Caco-2 (cell line): Measurements from ENCODE around the gene VPS9D1. TPM values are rescaled to one million over a fixed set of nuclear protein-coding genes. Genes with fewer than 3 reads are reported as not detected.

Source experiments
- BruUV-seq: library from RNA; stranded (reverse); fragments of 400-500 nt; replicated peaks from 2 replicates; lab custom pipeline; 2021; lab: Mats Ljungman, UMichigan
- CTCF ChIA-PET: fragments of 300-600 bp; sonication (Branson Sonifier 250); formaldehyde crosslinking; loops from one replicate; lab custom pipeline; 2022; ENCODE audit warnings: antibody characterized with exemption; lab: Charles Lee
- POLR2A ChIA-PET: fragments of 300-600 bp; sonication (Branson Sonifier 250); formaldehyde crosslinking; loops from one replicate; lab custom pipeline; 2022; ENCODE audit warnings: antibody characterized with exemption; lab: Charles Lee
- DNase-seq, 2 experiments: peaks; one replicate each; pipeline versions ENCODE4 v3.0.0 to v3.0.0-alpha.2; 2020 to 2022
- H3K27me3 ChIP-seq: replicated peaks from 2 replicates; pipeline ENCODE4 v1.6.0; 2011; ENCODE audit warnings: low read length; ENCODE audit not compliant: control insufficient read depth, insufficient read depth
- H3K36me3 ChIP-seq: 2 replicates; pipeline ENCODE4 v1.5.1; 2011; ENCODE audit warnings: low read length; ENCODE audit not compliant: control insufficient read depth, insufficient read depth
- H3K4me1 ChIP-seq: fragments of 250-450 bp; sonication (Bioruptor Pico); 2 replicates; pipeline ENCODE4 v1.5.1; 2020; ENCODE audit warnings: mild to moderate bottlenecking
- H3K4me3 ChIP-seq: 2 replicates; pipeline ENCODE4 v1.5.1; 2011; ENCODE audit warnings: low read depth, mild to moderate bottlenecking, control low read depth, low read length
- H3K9me3 ChIP-seq: fragments of 250-450 bp; sonication (Bioruptor Pico); 2 replicates; pipeline ENCODE4 v1.5.1; 2020; ENCODE audit warnings: mild to moderate bottlenecking, moderate library complexity
- H3K27ac Mint-ChIP-seq: one replicate; pipeline ENCODE4 v1.8.0; 2022; ENCODE audit warnings: mixed read lengths; ENCODE audit not compliant: unreplicated experiment
- H3K27me3 Mint-ChIP-seq: one replicate; pipeline ENCODE4 v1.8.0; 2022; ENCODE audit warnings: mixed read lengths; ENCODE audit not compliant: insufficient read depth, unreplicated experiment
- H3K36me3 Mint-ChIP-seq: one replicate; pipeline ENCODE4 v1.8.0; 2022; ENCODE audit warnings: mild to moderate bottlenecking, mixed read lengths; ENCODE audit not compliant: insufficient read depth, unreplicated experiment
- H3K4me1 Mint-ChIP-seq: one replicate; pipeline ENCODE4 v1.8.0; 2022; ENCODE audit warnings: low read depth, mixed read lengths; ENCODE audit not compliant: unreplicated experiment
- H3K4me3 Mint-ChIP-seq: one replicate; pipeline ENCODE4 v1.8.0; 2022; ENCODE audit warnings: mild to moderate bottlenecking, moderate library complexity, mixed read lengths; ENCODE audit not compliant: unreplicated experiment
- H3K9me3 Mint-ChIP-seq: one replicate; pipeline ENCODE4 v1.8.0; 2022; ENCODE audit warnings: mixed read lengths; ENCODE audit not compliant: unreplicated experiment
- intact Hi-C: fragments of 100-400 bp; cut with micrococcal nuclease; formaldehyde crosslinking; loops from one replicate; pipeline ENCODE4 v1.10.0; 2022; ENCODE audit not compliant: unreplicated experiment
- total RNA-seq: library from RNA; stranded (reverse); gene quantifications from 2 replicates; pipeline ENCODE4 v1.2.3, GENCODE V29; 2022
- TF ChIP-seq, protein P1 (sequence below), 2 experiments: fragments of 200-600 bp in 1 of 2; IDR thresholded peaks; 1 replicate in 1 of 2; 2 replicates in 1 of 2; pipeline versions ENCODE4 v1.5.1 to v1.8.0; 2011 to 2022; ENCODE audit warnings: antibody characterized with exemption in 1 of 2, control low read depth in 1 of 2, inconsistent platforms in 1 of 2, low read depth in 1 of 2, low read length in 1 of 2, mild to moderate bottlenecking in 1 of 2, moderate library complexity in 1 of 2; ENCODE audit not compliant: insufficient read depth in 1 of 2, severe bottlenecking in 1 of 2, unreplicated experiment in 1 of 2

VPS9D1 gene
- total RNA-seq, 1 experiment from 2014 or later = 6.3 TPM

DNA sequence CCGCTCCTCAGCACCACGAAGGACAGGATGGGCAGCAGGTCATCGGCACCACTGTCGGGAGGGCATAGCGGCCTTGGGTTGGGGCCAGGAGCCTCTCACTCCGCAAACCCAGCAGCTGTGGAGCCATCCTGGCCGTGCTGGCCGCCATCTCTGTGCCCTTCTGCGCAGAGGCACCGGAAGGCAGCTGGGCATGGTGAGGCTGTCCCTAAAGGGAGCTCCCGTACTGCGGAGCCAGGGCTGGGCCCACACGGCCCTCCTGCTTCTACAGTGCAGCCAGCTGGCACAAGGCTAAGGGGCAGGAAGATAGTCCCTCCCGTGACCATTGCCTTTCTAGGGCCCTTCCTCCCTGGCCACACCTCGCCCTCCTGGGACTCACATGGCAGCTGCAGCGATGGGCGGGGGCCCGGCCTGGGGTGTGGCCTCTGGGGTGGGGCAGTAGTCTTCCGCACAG is 12.2 kb downstream of the VPS9D1 start:
- intact Hi-C loops = no loop called here
- no peak overlapping the region for H3K4me3 ChIP-seq
- peaks cover 6% of the 10 kb centered on the region; the same call in 1 of the 2 replicates for H3K4me1 ChIP-seq
- H3K9me3 ChIP-seq = no peaks in the 10 kb centered on the region
- CTCF ChIA-PET = no interaction called here
- Mint-ChIP-seq H3K27me3 (no peaks in the 10 kb centered on the region), H3K27ac (no peak overlapping the region), H3K4me1 (no peaks in the 10 kb centered on the region), H3K36me3 (no peaks in the 10 kb centered on the region), H3K4me3 (no peak overlapping the region), H3K9me3 (no peaks in the 10 kb centered on the region)
- no peaks in the 10 kb centered on the region for H3K36me3 ChIP-seq
- POLR2A ChIA-PET = no interaction called here
- no peak for DNase-seq
- no TSS peak for BruUV-seq
- H3K27me3 ChIP-seq = no peaks in the 10 kb centered on the region
- TF ChIP-seq, protein P1, sequence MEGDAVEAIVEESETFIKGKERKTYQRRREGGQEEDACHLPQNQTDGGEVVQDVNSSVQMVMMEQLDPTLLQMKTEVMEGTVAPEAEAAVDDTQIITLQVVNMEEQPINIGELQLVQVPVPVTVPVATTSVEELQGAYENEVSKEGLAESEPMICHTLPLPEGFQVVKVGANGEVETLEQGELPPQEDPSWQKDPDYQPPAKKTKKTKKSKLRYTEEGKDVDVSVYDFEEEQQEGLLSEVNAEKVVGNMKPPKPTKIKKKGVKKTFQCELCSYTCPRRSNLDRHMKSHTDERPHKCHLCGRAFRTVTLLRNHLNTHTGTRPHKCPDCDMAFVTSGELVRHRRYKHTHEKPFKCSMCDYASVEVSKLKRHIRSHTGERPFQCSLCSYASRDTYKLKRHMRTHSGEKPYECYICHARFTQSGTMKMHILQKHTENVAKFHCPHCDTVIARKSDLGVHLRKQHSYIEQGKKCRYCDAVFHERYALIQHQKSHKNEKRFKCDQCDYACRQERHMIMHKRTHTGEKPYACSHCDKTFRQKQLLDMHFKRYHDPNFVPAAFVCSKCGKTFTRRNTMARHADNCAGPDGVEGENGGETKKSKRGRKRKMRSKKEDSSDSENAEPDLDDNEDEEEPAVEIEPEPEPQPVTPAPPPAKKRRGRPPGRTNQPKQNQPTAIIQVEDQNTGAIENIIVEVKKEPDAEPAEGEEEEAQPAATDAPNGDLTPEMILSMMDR (IDR thresholded peaks at IDR 0.05; ENCODE audit: insufficient read depth in 1 of 2, low read depth in 1 of 2, low read length in 1 of 2, severe bottlenecking in 1 of 2, unreplicated experiment in 1 of 2) = no peak

DNA sequence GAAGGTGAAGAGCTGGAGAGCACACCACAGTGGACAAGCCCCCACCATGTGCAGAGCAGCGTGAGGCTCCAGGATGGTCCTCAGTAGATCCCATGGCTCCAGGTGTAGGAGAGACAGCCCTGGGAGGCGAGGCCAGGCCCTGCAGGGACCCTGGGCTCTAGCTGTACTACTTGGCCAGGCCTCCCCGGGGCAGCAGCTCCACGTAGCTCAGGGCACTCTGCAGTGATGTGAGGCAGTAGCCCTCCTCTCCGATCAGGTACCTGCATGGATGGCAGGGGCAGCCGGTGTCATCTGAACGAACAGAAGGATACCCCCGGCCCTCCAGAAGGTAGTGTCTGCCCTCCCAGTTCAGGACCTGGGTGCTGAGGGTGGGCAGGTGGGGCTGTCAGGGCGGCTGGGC is 13.0 kb downstream of the VPS9D1 start:
- no peaks in the 10 kb centered on the region for H3K27me3 Mint-ChIP-seq
- Histone ChIP-seq H3K4me3 (no peak overlapping the region), H3K27me3 (no peaks in the 10 kb centered on the region), H3K9me3 (no peaks in the 10 kb centered on the region), H3K36me3 (no peaks in the 10 kb centered on the region), H3K4me1 (0 out of 2 replicates have a peak, but pooled peaks cover 2% of the 10 kb centered on the region)
- ChIA-PET POLR2A (no interaction called here), CTCF (no interaction called here)
- TF ChIP-seq, protein P1 (IDR thresholded peaks at IDR 0.05; ENCODE audit: insufficient read depth in 1 of 2, low read depth in 1 of 2, low read length in 1 of 2, severe bottlenecking in 1 of 2, unreplicated experiment in 1 of 2) = no peak
- H3K4me1 Mint-ChIP-seq = no peaks in the 10 kb centered on the region
- intact Hi-C loops = no loop called here
- no peaks in the 10 kb centered on the region for H3K36me3 Mint-ChIP-seq
- H3K9me3 Mint-ChIP-seq = no peaks in the 10 kb centered on the region
- H3K4me3 Mint-ChIP-seq = no peak overlapping the region
- H3K27ac Mint-ChIP-seq = no peak overlapping the region
- BruUV-seq = no TSS peak
- DNase-seq = no peak

DNA sequence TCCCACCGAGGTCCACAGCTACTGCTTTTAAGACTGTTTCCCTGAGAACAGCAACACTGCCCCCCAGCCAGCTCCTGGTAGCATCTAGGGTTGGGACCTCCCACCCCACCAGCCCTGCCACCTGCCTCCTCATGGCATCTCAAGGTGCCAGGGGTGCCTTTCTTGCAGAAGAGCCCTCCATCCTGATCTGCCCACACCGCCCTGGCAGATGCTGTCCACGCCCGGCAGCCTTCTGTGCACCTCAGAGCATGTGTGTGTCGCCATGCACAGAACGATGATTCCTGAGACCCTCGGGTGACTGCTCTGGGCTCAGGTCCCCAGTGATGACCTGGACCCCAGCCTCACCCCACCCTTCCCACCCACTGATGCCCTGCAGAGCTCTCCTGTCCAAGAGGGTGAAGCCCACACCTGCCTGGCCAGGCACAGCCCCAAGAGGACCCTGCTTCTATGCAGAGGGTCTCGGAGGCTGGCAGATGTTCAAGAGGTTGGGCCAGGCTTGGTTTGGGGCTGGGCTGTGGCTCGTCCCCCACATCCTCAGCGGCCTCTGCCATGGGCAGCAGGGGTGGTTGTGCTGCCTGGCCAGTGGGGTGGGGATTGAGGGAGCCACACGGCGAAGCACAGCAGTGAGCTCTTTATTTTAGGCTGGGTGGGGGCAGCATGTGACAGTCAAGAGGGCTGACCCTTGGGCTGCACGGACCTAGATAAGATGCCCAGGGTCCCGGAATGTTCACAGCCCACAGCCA is 14.0 kb downstream of the VPS9D1 start:
- CTCF ChIA-PET = interaction anchor here (0.6 to 1.7 kb wide), 5 partner anchors 12 to 154 kb away, joined by 4 to 7 read pairs (median 4); no protein-coding TSS in a partner anchor
- POLR2A ChIA-PET = interaction anchor here (0.6 kb wide), 1 partner anchor 166 kb away, joined by 4 read pairs; the partner anchor contains the start of gene TCF25

More for the DNA sequence above, 14.0 kb downstream of the VPS9D1 start:
- no peaks in the 10 kb centered on the region for H3K9me3 ChIP-seq
- TF ChIP-seq, protein P1 (IDR thresholded peaks at IDR 0.05; ENCODE audit: insufficient read depth in 1 of 2, low read depth in 1 of 2, low read length in 1 of 2, severe bottlenecking in 1 of 2, unreplicated experiment in 1 of 2) = no peak
- Mint-ChIP-seq H3K27me3 (no peaks in the 10 kb centered on the region), H3K9me3 (no peaks in the 10 kb centered on the region), H3K4me1 (no peaks in the 10 kb centered on the region), H3K4me3 (no peak overlapping the region), H3K36me3 (peaks cover 4% of the 10 kb centered on the region), H3K27ac (no peak overlapping the region)
- intact Hi-C loops = loop anchor here (1.0 kb wide), 1 partner anchor 87 kb away; no protein-coding TSS in a partner anchor
- no TSS peak for BruUV-seq
- no peaks in the 10 kb centered on the region for H3K36me3 ChIP-seq
- no peak for DNase-seq
- H3K27me3 ChIP-seq = no peaks in the 10 kb centered on the region
- no peaks in the 10 kb centered on the region for H3K4me1 ChIP-seq
- no peak overlapping the region for H3K4me3 ChIP-seq
